ENCODE results near the gene HK2.

DNA sequence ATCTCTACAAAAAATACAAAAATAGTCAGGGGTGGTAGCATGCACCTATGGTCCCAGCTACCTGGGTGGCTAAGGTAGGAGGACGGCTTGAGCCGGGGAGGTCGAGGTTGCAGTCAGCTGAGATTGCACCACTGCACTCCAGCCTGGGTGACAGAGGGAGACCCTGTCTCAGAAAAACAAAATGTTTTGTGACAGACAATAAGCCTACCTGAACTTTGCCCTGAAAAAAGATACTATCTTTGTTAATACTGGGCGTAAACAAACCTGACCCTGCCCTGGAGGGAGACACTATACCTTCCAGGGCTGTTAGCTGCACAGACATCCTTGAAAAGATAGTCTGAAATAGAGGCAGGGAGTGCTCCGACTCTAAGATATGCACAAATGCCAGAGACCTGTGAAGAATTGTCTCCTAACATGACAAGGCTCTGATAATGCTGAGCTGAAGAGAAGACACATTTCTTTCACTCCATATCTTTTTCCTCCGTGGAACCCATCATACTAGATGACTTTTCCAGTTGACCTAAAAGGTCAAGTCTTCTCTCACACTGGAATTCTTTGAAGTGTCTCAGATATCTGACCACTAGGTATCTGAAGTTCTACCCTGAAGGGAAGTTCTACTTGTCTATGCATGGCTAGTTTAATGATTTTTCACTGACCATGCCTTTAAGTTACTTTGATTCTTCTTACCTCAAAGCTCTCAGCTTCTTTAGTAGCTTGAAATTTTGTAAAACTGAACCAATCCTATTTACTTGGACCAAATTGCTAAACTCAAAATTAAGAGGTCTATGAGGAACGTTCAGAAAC is 20.9 kb upstream of the HK2 start:
- TF ChIP-seq, protein P1, sequence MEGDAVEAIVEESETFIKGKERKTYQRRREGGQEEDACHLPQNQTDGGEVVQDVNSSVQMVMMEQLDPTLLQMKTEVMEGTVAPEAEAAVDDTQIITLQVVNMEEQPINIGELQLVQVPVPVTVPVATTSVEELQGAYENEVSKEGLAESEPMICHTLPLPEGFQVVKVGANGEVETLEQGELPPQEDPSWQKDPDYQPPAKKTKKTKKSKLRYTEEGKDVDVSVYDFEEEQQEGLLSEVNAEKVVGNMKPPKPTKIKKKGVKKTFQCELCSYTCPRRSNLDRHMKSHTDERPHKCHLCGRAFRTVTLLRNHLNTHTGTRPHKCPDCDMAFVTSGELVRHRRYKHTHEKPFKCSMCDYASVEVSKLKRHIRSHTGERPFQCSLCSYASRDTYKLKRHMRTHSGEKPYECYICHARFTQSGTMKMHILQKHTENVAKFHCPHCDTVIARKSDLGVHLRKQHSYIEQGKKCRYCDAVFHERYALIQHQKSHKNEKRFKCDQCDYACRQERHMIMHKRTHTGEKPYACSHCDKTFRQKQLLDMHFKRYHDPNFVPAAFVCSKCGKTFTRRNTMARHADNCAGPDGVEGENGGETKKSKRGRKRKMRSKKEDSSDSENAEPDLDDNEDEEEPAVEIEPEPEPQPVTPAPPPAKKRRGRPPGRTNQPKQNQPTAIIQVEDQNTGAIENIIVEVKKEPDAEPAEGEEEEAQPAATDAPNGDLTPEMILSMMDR (IDR thresholded peaks at IDR 0.05; ENCODE audit: low read length) = no peak
- no peak for TF ChIP-seq EZH2 (IDR thresholded peaks at IDR 0.05; ENCODE audit: borderline replicate concordance, low read length)
